Gastrocnemius medialis (tissue), 4 donors: ENCODE data around the gene USE1. TPM values are rescaled to one million over a fixed set of nuclear protein-coding genes. Genes with fewer than 3 reads are reported as not detected.
A peak's percentile ranks its signal among the peaks of the same experiment; 100 is the strongest.

Experiments
- ATAC-seq, 2 donors: fragments of 150-250 bp; one replicate each; pipeline ENCODE4 v1.9.1; 2016
- DNase-seq, 2 donors: peaks; one replicate each; pipeline ENCODE4 v3.0.0-alpha.2; 2019
- H3K27ac ChIP-seq, 4 donors: fragments of 200-600 bp; sonication (generic); 1 replicate in 1 of 4; 2 replicates in 3 of 4; pipeline ENCODE4 v1.5.1; 2016 to 2018; ENCODE audit warnings: mild to moderate bottlenecking in 2 of 4, moderate library complexity in 1 of 4
- H3K27me3 ChIP-seq, 3 donors: fragments of 200-600 bp; sonication (generic) in 2 of 3; 1 replicate in 1 of 3; 2 replicates in 2 of 3; pipeline versions ENCODE4 v1.5.1 to v1.6.0; 2016 to 2019; ENCODE audit warnings: mild to moderate bottlenecking in 1 of 3, moderate library complexity in 1 of 3
- H3K36me3 ChIP-seq, 2 donors: fragments of 200-600 bp; sonication (generic) in 1 of 2; one replicate each; pipeline ENCODE4 v1.5.1; 2017 to 2018
- H3K4me1 ChIP-seq, 2 donors: fragments of 200-600 bp; sonication (generic) in 1 of 2; one replicate each; pipeline ENCODE4 v1.5.1; 2016 to 2017; ENCODE audit warnings: mild to moderate bottlenecking in 2 of 2
- H3K4me3 ChIP-seq, 4 donors: fragments of 200-600 bp; sonication (generic) in 3 of 4; 1 replicate in 1 of 4; 2 replicates in 3 of 4; pipeline ENCODE4 v1.5.1; 2016 to 2019; ENCODE audit warnings: mild to moderate bottlenecking in 2 of 4
- H3K9me3 ChIP-seq, 3 donors: fragments of 200-600 bp; sonication (generic) in 2 of 3; 1 replicate in 1 of 3; 2 replicates in 2 of 3; pipeline ENCODE4 v1.5.1; 2016 to 2019
- CTCF ChIP-seq, 5 experiments: fragments of 450-650 bp in 3 of 5; fragments of 200-600 bp in 2 of 5; sonication (generic) in 2 of 5; IDR thresholded peaks in 4 of 5; conservative IDR thresholded peaks in 1 of 5; 1 replicate in 4 of 5; 2 replicates in 1 of 5; pipeline ENCODE4 v1.5.1; 2016 to 2019; ENCODE audit warnings: antibody characterized with exemption in 5 of 5, mild to moderate bottlenecking in 3 of 5, moderate library complexity in 3 of 5
- POLR2A ChIP-seq, 2 donors: fragments of 450-650 bp; IDR thresholded peaks; one replicate each; pipeline ENCODE4 v1.6.1; 2017; ENCODE audit warnings: antibody characterized with exemption in 2 of 2, mild to moderate bottlenecking in 2 of 2, moderate library complexity in 2 of 2
- in situ Hi-C, 4 donors: fragments of 200-750 bp; cut with MboI; loops; one replicate each; pipeline versions ENCODE4 v1.15.0 to v1.8.0; 2017; ENCODE audit warnings: low sequenced_read_pairs in 4 of 4
- intact Hi-C: fragments of 100-400 bp; cut with DNase I; formaldehyde crosslinking; loops from one replicate; pipeline ENCODE4 v1.15.1; 2023; ENCODE audit warnings: low total_unique reads
- total RNA-seq, 4 donors: library from RNA; depleted of rRNA; stranded (reverse); fragments of >200 nt; gene quantifications; one replicate each; pipeline versions ENCODE4 v1.1.0 to v1.2.3, GENCODE V29; 2016

The USE1 gene
- total RNA-seq, 4 donors from 2014 or later: 14.1 to 39.9 (median 22.3) TPM

DNA sequence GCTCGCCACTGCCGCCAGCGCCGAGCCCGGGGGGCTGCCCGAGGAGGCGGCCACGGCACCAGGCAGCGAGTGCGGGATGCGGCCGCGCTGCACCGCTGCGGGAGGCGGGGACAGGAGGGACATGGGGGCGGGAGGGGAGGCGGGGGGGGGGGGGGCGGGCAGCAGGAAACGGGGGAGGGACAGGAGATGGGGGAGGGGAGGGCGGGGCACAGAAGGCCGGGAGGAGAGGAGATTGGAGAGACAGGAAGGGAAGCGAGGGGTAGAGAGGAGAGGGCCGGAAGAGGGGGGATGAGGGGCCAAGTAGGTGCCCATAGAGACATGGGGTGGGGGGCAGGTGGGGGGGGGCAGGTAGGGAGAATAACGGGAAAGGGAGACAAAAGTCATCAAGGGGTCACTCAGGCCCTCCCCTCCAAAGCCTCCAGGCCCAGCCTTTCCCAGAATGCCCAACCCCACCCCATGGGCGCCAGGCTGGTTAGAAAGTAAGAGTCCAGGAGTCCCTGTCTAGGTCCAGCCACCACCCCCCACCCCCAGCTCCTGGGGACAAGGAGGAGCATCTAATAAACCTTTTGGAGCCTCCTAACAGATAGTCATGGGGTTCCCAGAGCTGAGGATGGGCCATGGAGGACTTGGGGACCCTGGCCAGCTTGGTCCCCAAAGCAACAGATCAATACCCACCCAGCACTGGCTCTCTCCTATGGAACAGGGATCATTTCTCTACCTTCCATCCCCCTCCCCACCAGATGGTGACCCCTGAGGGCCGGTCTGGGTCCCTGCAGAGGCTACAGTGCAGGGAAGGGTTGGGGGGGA lies 21.0 kb downstream of the USE1 start:
- Histone ChIP-seq H3K4me1 (peaks cover 10 to 22% of the 10 kb centered on the region in 2 donors), H3K27ac (peak overlapping the region; percentile 49 to 78 (median 70)), H3K36me3 (peaks cover 0 to 26% of the 10 kb centered on the region in 2 donors), H3K9me3 (no peaks in the 10 kb centered on the region), H3K4me3 (peak overlapping the region; percentile 45 to 65 (median 50)), H3K27me3 (no peaks in the 10 kb centered on the region)
- no peak for TF ChIP-seq CTCF (IDR thresholded peaks at IDR 0.05 in 4 of 5, conservative IDR thresholded peaks at IDR 0.05 in 1 of 5)
- TF ChIP-seq POLR2A (IDR thresholded peaks at IDR 0.05): no peak
- in situ Hi-C loops: no loop called here
- intact Hi-C loops: loop anchor here (5.0 kb wide), 1 partner anchor 169 kb away; no protein-coding TSS in a partner anchor
- DNase-seq: no peak
- peak in 1 of 2 donors; percentile 8 for ATAC-seq

DNA sequence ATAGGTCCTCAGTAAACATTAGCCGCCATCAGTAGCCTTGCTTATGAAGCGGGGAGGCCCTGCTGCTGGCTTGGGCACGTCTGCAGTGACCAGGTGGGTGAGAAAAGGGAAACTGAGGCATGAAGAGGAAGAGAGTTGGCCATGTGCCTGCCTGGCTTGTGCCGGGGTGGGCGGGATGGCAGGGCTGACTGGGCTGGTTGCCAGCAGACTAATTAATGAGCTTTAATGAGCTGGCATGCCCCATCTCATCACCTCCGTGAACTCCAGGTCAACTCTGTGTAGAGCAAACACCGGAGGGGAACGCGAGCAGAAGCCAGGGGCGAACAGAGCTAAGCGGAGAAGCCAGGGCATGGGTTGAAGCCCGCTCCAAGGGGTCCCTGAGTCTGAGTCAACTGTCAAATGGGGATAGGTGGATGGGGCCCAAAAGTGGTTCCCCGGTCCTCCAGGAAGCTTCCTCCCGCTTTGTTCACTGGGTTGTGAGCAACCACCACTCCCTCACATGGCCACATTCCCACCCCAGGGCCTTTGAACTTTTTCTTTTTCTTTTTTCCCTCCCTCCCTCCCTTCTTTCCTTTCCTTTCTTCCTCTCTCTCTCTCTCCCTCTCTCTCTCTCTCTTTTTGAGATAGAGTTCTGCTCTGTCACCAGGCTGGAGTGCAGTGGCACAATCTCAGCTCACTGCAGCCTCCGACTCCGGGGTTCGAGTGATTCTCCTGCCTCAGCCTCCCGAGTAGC lies 21.8 kb downstream of the USE1 start:
- no peak for DNase-seq
- TF ChIP-seq POLR2A (IDR thresholded peaks at IDR 0.05): no peak
- no peak for TF ChIP-seq CTCF (IDR thresholded peaks at IDR 0.05 in 4 of 5, conservative IDR thresholded peaks at IDR 0.05 in 1 of 5)
- Histone ChIP-seq H3K4me3 (no peak overlapping the region), H3K36me3 (peaks cover 0 to 21% of the 10 kb centered on the region in 2 donors), H3K4me1 (peaks cover 18 to 30% of the 10 kb centered on the region in 2 donors), H3K9me3 (no peaks in the 10 kb centered on the region), H3K27me3 (no peaks in the 10 kb centered on the region), H3K27ac (peak overlapping the region in 3 of 4 donors; percentile 49 to 51 (median 51))
- in situ Hi-C loops (no loop called here), intact Hi-C loops (loop anchor here (5.0 kb wide), 1 partner anchor 170 kb away; no protein-coding TSS in a partner anchor)
- no peak for ATAC-seq

DNA sequence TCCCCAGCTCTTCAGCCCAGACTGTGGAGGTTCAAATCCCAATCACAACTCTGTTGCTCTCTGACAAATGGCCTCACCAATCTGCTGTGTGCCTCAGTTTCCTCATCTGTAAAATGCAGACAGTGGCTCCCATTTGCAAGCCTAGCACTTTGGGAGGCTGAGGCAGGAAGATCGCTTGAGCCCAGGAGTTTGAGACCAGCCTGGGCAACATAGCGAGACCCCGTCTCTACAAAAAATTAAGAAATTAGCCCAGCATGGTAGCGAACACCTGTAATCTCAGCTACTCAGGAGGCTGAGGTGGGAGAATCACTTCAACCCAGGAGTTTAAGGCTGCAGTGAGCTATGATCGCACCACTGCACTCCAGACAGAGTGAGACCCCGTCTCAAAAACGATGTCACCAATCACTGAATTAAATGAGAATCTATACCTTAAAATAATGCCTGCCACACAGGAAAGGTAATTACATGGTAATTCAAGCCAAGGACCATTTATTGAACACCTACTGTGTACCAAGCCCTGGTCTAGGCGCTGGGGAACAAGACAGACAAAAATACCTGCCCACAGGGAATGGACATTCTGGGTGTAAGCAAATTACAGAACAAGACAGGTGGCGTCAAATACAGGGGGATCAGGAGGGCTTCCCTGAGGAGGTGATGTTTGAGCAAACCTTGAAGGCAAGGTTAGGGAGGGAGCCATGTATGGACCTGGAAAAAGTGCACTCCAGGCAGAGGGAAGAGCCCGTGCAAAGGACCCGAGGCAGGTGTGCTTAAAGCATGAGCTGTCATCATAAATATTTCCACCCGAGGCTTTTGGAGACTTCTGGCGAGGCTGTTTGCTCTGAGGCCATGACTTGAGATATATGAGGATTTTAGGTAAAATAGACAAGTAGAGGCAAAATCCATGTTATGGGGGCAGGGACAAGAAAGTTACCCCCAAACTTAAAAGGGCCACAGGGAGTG lies 22.9 kb downstream of the USE1 start:
- H3K36me3 ChIP-seq: peaks cover 0 to 11% of the 10 kb centered on the region in 2 donors
- ATAC-seq: no peak
- H3K4me1 ChIP-seq: peaks cover 26 to 41% of the 10 kb centered on the region in 2 donors
- no peaks in the 10 kb centered on the region for H3K27me3 ChIP-seq
- H3K27ac ChIP-seq: no peak overlapping the region
- H3K4me3 ChIP-seq: no peak overlapping the region
- TF ChIP-seq CTCF (IDR thresholded peaks at IDR 0.05 in 4 of 5, conservative IDR thresholded peaks at IDR 0.05 in 1 of 5) (no peak), POLR2A (IDR thresholded peaks at IDR 0.05) (no peak)
- H3K9me3 ChIP-seq: no peaks in the 10 kb centered on the region
- intact Hi-C loops (loop anchor here (5.0 kb wide), 1 partner anchor 171 kb away; no protein-coding TSS in a partner anchor), in situ Hi-C loops (no loop called here)
- DNase-seq: no peak

DNA sequence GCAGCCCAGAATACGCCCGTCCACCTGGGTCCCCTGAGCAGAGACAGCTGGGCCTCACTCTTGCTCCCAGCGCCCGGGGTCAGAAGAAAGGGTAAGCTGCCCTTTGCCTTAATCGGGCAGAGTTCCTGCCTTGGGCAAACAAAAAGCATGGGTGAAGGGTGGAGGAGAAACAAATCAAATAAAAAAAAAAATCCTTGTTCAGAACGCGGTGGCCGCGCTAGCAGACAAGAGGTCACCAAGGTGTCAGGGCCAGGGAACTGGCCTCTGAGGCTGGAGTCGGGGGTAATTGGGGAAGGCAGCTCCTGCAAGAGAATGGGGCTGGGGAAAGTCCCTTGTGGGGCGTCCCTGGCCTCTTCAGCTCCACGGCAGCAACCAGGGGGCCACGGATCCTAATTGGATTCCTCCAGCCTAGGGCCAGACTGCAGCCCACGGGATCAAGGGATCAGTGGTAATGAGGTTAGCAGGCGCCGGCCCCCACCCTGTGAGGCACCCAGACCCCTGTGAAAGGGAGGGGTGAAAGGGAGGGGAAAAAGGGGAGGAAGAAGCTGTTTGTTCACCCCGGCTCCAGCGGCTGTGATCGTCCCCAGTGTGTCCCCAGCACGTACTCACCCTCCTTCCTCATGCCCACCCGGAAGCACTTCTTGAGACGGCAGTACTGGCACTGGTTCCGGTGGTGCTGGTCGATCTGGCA lies 25.1 kb downstream of the USE1 start:
- peaks cover 28 to 44% of the 10 kb centered on the region in 2 donors for H3K4me1 ChIP-seq
- peaks cover 0 to 10% of the 10 kb centered on the region in 2 donors for H3K36me3 ChIP-seq
- in situ Hi-C loops: no loop called here
- no peaks in the 10 kb centered on the region for H3K27me3 ChIP-seq
- DNase-seq: no peak
- H3K4me3 ChIP-seq: no peak overlapping the region
- no peak for TF ChIP-seq POLR2A (IDR thresholded peaks at IDR 0.05)
- no peak for ATAC-seq
- H3K27ac ChIP-seq: peak overlapping the region in 2 of 4 donors; percentile 89 to 91
- H3K9me3 ChIP-seq: no peaks in the 10 kb centered on the region
- intact Hi-C loops: no loop called here
